Adrenal gland (tissue), 12 donors: ENCODE measurements around the gene TMEM108. TPM values are rescaled to one million over a fixed set of nuclear protein-coding genes. Genes with fewer than 3 reads are reported as not detected.

Source experiments
- DNase-seq, 7 donors: peaks; one replicate each; pipeline ENCODE4 v3.0.0-alpha.2; 2019 to 2020
- H3K27ac ChIP-seq, 5 donors: fragments of 200-600 bp; sonication (generic) in 4 of 5; 1 replicate in 3 of 5; 2 replicates in 2 of 5; pipeline versions ENCODE4 v1.5.1 to v1.8.0; 2016 to 2020; ENCODE audit warnings: mild to moderate bottlenecking in 1 of 5
- H3K27me3 ChIP-seq: fragments of 200-600 bp; 2 replicates; pipeline ENCODE4 v1.8.0; 2021
- H3K36me3 ChIP-seq, 2 donors: fragments of 200-600 bp; replicated peaks in 1 of 2; 1 replicate in 1 of 2; 2 replicates in 1 of 2; pipeline versions ENCODE4 v1.5.1 to v1.8.0; 2018 to 2022
- H3K4me1 ChIP-seq, 2 donors: fragments of 200-600 bp; replicated peaks in 1 of 2; 1 replicate in 1 of 2; 2 replicates in 1 of 2; pipeline versions ENCODE4 v1.5.1 to v1.8.0; 2018 to 2021
- H3K4me3 ChIP-seq, 4 donors: fragments of 200-600 bp; sonication (generic) in 3 of 4; one replicate each; pipeline ENCODE4 v1.5.1; 2016 to 2018
- H3K9me3 ChIP-seq, 3 donors: fragments of 200-600 bp; sonication (generic) in 1 of 3; replicated peaks in 1 of 3; 1 replicate in 2 of 3; 2 replicates in 1 of 3; pipeline versions ENCODE4 v1.5.1 to v1.8.0; 2016 to 2021
- CTCF ChIP-seq, 6 experiments: fragments of 450-650 bp in 4 of 6; fragments of 200-600 bp in 2 of 6; sonication (generic) in 1 of 6; IDR thresholded peaks; 1 replicate in 5 of 6; 2 replicates in 1 of 6; pipeline versions ENCODE4 v1.5.1 to v1.8.0; 2016 to 2021; ENCODE audit warnings: antibody characterized with exemption in 6 of 6, mild to moderate bottlenecking in 2 of 6, moderate library complexity in 1 of 6
- POLR2A ChIP-seq, 2 donors: fragments of 450-650 bp; IDR thresholded peaks; one replicate each; pipeline ENCODE4 v1.6.1; 2017; ENCODE audit warnings: antibody characterized with exemption in 2 of 2, mild to moderate bottlenecking in 2 of 2, moderate library complexity in 1 of 2
- WGBS, 4 donors: extraction: QIAGEN DNeasy Blood & Tissue Kit in 2 of 4; methylation state at CpG; one replicate each; pipeline versions ENCODE4 v1.1.5 to v1.1.7; 2013 to 2017; 5-methylcytosine and 5-hydroxymethylcytosine counted together
- intact Hi-C, 2 donors: fragments of 100-400 bp; cut with DNase I; formaldehyde crosslinking; loops; one replicate each; pipeline versions ENCODE4 v1.14.1 to v1.15.0; 2022 to 2023
- polyA plus RNA-seq, 3 donors: library from polyadenylated mRNA; stranded (reverse); fragments of 200-250 nt in 2 of 3; fragments of 350-450 nt in 1 of 3; fragmentation: Illumina TruSeq in 1 of 3; extraction: RNeasy Lipid Tissue Mini Kit (QIAGEN cat#74804) in 1 of 3; gene quantifications; one replicate each; pipeline ENCODE4 v1.2.3, GENCODE V29; 2013 to 2014
- total RNA-seq, 9 donors: library from RNA; depleted of rRNA in 4 of 9; stranded (reverse); fragments of >200 nt in 4 of 9; fragments of 120-200 nt in 1 of 9; fragmentation: NEBNext Ultra II Directional in 1 of 9; extraction: Animal tissue kit (Norgen Biotek cat#: 25700) in 1 of 9; gene quantifications; one replicate each; pipeline versions ENCODE4 v1.1.0 to v1.2.4, GENCODE V29; 2013 to 2023
- donor health status: healthy with polysubstance abuse.
- donor health status: Bipolar disorder and iron deficiency.
- donor health status: DM: yes; HTN: yes; CAD: no.
- donor health status: DM: no; HTN: no; CAD: no.
- donor health status: DM: no; HTN: no; CAD: no.
- donor health status: DM: yes; HTN: yes; CAD: no.

Gene TMEM108
- total and polyA plus RNA-seq, 12 donors: 0.67 to 38.0 (median 14.8) TPM

GRCh38 chr3:133425898-133426297 lies 387.7 kb downstream of the TMEM108 start:
- Histone ChIP-seq H3K27ac (no peak overlapping the region), H3K9me3 (no peaks in the 10 kb centered on the region), H3K36me3 (no peaks in the 10 kb centered on the region), H3K4me1 (peaks cover 0 to 4% of the 10 kb centered on the region in 2 donors), H3K27me3 (no peaks in the 10 kb centered on the region), H3K4me3 (no peak overlapping the region)
- WGBS, 4 donors: 61 to 77% (median 64%) methylated on average over 3 of the region's 3 CpGs
- intact Hi-C loops: no loop called here
- DNase-seq: no peak
- no peak for TF ChIP-seq CTCF (IDR thresholded peaks at IDR 0.05)
- TF ChIP-seq POLR2A (IDR thresholded peaks at IDR 0.05): no peak

GRCh38 chr3:133426721-133427120 lies 388.5 kb downstream of the TMEM108 start:
- Histone ChIP-seq H3K27me3 (no peaks in the 10 kb centered on the region), H3K36me3 (no peaks in the 10 kb centered on the region), H3K4me3 (no peak overlapping the region), H3K9me3 (no peaks in the 10 kb centered on the region), H3K27ac (no peak overlapping the region), H3K4me1 (peaks cover 0 to 4% of the 10 kb centered on the region in 2 donors)
- DNase-seq: no peak
- WGBS, 4 donors: 58 to 87% (median 76%) methylated on average over 2 of the region's 2 CpGs
- TF ChIP-seq CTCF (IDR thresholded peaks at IDR 0.05) (no peak), POLR2A (IDR thresholded peaks at IDR 0.05) (no peak)
- intact Hi-C loops: no loop called here

- intact Hi-C loops: no loop called here
Observed at GRCh38 chr3:133428552-133428951, 390.4 kb downstream of the TMEM108 start.

GRCh38 chr3:133429063-133429462 lies 390.9 kb downstream of the TMEM108 start:
- Histone ChIP-seq H3K27ac (no peak overlapping the region), H3K4me3 (no peak overlapping the region), H3K27me3 (no peaks in the 10 kb centered on the region), H3K9me3 (no peaks in the 10 kb centered on the region), H3K4me1 (no peaks in the 10 kb centered on the region), H3K36me3 (no peaks in the 10 kb centered on the region)
- TF ChIP-seq CTCF (IDR thresholded peaks at IDR 0.05) (no peak), POLR2A (IDR thresholded peaks at IDR 0.05) (no peak)
- intact Hi-C loops: no loop called here
- DNase-seq: no peak

More at GRCh38 chr3:133428552-133428951, 390.4 kb downstream of the TMEM108 start:
- no peak for TF ChIP-seq CTCF (IDR thresholded peaks at IDR 0.05)
- no peak for TF ChIP-seq POLR2A (IDR thresholded peaks at IDR 0.05)
- Histone ChIP-seq H3K4me1 (peaks cover 0 to 3% of the 10 kb centered on the region in 2 donors), H3K36me3 (no peaks in the 10 kb centered on the region), H3K27me3 (no peaks in the 10 kb centered on the region), H3K9me3 (no peaks in the 10 kb centered on the region), H3K27ac (no peak overlapping the region), H3K4me3 (no peak overlapping the region)
- DNase-seq: no peak
- 69 to 72% (median 70%) methylated on average over 11 to 12 of the region's 12 CpGs for WGBS, 4 donors
